HFFc6 (cell line): Measurements from ENCODE around the gene EXOC4. TPM values are rescaled to one million over a fixed set of nuclear protein-coding genes. Genes with fewer than 3 reads are reported as not detected.
A peak's percentile ranks its signal among the peaks of the same experiment; 100 is the strongest.

Source experiments
- DNase-seq: peaks from one replicate; pipeline ENCODE4 v3.0.0-alpha.2; 2018
- H3K27ac Mint-ChIP-seq: 2 replicates; pipeline ENCODE4 v1.8.0; 2020; ENCODE audit warnings: mild to moderate bottlenecking, mixed read lengths
- H3K27me3 Mint-ChIP-seq: 2 replicates; pipeline ENCODE4 v1.8.0; 2021; ENCODE audit warnings: mild to moderate bottlenecking, moderate library complexity, mixed read lengths; ENCODE audit not compliant: insufficient read depth
- H3K36me3 Mint-ChIP-seq: 2 replicates; pipeline ENCODE4 v1.8.0; 2021; ENCODE audit warnings: low read depth, mixed read lengths
- H3K4me1 Mint-ChIP-seq: 2 replicates; pipeline ENCODE4 v1.8.0; 2020; ENCODE audit warnings: low read depth, mixed read lengths
- H3K4me3 Mint-ChIP-seq: 2 replicates; pipeline ENCODE4 v1.8.0; 2020; ENCODE audit warnings: mild to moderate bottlenecking, moderate library complexity, mixed read lengths
- H3K9me3 Mint-ChIP-seq: 2 replicates; pipeline ENCODE4 v1.8.0; 2020; ENCODE audit warnings: mild to moderate bottlenecking, mixed read lengths
- total RNA-seq, 6 experiments: library from RNA; stranded (reverse); fragmentation: NEBNext Ultra II Directional; extraction: Animal tissue kit (Norgen Biotek cat#: 25700); gene quantifications; 2 replicates in 1 of 6; 3 replicates in 5 of 6; pipeline ENCODE4 v1.2.3, GENCODE V29; 2021
- TF ChIP-seq, protein P1 (sequence below): fragments of 200-600 bp; sonication (generic); IDR thresholded peaks from 2 replicates; pipeline ENCODE4 v1.5.0; 2021; ENCODE audit warnings: antibody characterized with exemption, mild to moderate bottlenecking

Gene EXOC4
- total RNA-seq, 6 experiments from 2014 or later = 57.6 to 67.6 (median 61.4) TPM

DNA sequence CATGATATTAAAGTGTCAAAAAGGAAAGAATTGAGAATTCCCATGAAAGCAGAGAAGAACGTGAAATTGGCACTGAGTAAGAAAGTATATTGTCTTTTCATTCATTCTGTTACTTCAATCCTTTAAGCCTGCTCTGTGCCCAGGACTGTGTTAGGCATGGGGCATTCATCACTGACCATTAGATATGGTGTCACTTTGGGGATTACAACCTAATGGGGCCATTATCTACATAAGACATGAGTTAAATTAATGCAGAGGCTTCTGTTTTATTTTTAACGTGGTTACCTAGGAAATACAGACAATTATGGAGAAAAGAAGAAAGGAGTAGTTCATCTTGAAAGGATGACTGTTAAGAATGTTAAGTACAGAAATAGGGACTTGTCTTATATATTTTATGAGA is 710.8 kb downstream of the EXOC4 start:
- Mint-ChIP-seq H3K27me3 (peaks cover 3% of the 10 kb centered on the region), H3K4me3 (no peak overlapping the region), H3K9me3 (peaks cover 32% of the 10 kb centered on the region), H3K27ac (no peak overlapping the region), H3K4me1 (no peaks in the 10 kb centered on the region), H3K36me3 (peaks cover 30% of the 10 kb centered on the region)
- TF ChIP-seq, protein P1, sequence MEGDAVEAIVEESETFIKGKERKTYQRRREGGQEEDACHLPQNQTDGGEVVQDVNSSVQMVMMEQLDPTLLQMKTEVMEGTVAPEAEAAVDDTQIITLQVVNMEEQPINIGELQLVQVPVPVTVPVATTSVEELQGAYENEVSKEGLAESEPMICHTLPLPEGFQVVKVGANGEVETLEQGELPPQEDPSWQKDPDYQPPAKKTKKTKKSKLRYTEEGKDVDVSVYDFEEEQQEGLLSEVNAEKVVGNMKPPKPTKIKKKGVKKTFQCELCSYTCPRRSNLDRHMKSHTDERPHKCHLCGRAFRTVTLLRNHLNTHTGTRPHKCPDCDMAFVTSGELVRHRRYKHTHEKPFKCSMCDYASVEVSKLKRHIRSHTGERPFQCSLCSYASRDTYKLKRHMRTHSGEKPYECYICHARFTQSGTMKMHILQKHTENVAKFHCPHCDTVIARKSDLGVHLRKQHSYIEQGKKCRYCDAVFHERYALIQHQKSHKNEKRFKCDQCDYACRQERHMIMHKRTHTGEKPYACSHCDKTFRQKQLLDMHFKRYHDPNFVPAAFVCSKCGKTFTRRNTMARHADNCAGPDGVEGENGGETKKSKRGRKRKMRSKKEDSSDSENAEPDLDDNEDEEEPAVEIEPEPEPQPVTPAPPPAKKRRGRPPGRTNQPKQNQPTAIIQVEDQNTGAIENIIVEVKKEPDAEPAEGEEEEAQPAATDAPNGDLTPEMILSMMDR = no peak
- DNase-seq = no peak

DNA sequence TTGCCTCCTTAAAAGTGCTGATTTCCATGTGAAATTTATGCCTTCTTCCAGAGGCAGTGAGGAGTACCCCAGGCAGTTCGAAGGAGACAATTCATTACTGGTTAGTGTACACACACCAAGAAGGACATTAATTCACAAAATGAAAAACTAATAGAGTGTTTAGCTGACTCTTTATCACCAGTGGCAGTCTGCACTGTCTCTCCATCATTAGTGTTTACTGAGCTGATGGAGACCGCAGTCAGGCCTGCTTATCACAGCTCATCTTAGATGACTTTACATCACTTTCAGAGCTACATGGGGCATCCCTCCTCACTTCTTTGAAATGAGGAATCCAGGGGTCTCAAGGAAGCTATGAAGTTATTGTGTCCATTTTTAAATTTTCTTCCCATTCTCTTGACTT is 718.7 kb downstream of the EXOC4 start:
- Mint-ChIP-seq H3K36me3 (peaks cover 13% of the 10 kb centered on the region), H3K27me3 (peaks cover 2% of the 10 kb centered on the region), H3K4me3 (no peak overlapping the region), H3K27ac (no peak overlapping the region), H3K9me3 (peaks cover 12% of the 10 kb centered on the region), H3K4me1 (peaks cover 12% of the 10 kb centered on the region)
- no peak for DNase-seq
- TF ChIP-seq, protein P1 = no peak

DNA sequence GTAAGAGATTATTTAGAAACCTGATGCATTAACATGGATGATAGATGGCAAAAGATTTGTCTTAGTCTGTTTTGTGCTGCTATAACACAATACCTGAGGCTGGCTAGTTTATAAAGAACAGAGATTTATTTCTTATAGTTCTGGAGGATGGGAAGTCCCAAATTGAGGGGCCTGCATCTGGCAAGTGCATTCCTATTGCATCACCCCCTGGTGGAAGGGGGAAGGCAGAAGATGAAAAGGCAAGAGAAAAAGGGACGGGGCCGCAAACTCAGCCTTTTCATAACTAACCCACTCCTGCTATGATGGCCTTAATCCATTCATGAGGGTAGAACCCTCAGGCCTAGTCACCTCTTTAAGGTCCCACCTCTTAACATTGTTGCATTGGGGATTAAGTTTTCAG is 720.8 kb downstream of the EXOC4 start:
- no peak overlapping the region for H3K27ac Mint-ChIP-seq
- H3K36me3 Mint-ChIP-seq = no peaks in the 10 kb centered on the region
- TF ChIP-seq, protein P1 = no peak
- H3K4me1 Mint-ChIP-seq = peaks cover 12% of the 10 kb centered on the region
- no peaks in the 10 kb centered on the region for H3K9me3 Mint-ChIP-seq
- DNase-seq = no peak
- H3K4me3 Mint-ChIP-seq = no peak overlapping the region
- H3K27me3 Mint-ChIP-seq = no peaks in the 10 kb centered on the region

DNA sequence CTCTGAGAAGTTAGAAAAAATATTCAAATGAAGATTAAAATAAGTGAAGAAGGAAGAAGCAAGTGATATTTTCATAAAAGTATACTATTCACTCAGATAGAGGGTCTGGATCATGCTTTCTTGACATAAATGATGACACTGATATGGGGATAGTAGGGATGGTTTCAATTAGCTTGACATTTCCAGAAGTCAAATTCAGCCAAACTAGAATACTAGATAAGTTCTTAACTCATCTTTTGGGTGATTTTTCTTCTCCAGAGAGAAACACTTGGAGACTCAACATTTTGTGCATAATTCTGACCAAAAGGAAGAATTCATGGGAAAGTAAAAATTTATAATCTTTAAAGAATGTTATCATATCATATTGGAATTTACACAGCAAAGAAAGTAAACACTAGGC is 722.3 kb downstream of the EXOC4 start:
- H3K4me3 Mint-ChIP-seq = no peak overlapping the region
- no peaks in the 10 kb centered on the region for H3K36me3 Mint-ChIP-seq
- TF ChIP-seq, protein P1 = no peak
- peak; percentile 4 for DNase-seq
- H3K27me3 Mint-ChIP-seq = no peaks in the 10 kb centered on the region
- no peak overlapping the region for H3K27ac Mint-ChIP-seq
- no peaks in the 10 kb centered on the region for H3K9me3 Mint-ChIP-seq
- H3K4me1 Mint-ChIP-seq = peaks cover 12% of the 10 kb centered on the region

DNA sequence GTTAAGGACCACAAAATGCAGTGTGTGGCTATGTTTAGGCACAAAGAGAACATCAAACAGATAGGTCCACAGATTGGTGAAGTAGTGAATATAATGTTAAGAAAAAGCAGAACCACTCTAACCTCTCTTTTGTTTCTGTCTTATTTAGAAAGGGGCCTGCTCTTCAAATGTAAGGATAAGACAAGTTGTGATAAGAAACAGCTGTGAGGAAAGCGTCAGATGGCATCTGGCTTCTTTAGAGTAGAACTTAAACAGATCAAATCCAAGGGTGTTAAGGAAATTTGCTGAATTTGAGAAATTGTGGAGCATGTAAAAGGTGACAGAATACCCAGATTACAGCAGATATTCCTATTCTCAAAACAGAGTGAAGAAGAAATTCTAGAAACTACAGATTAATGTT is 723.3 kb downstream of the EXOC4 start:
- no peaks in the 10 kb centered on the region for H3K27me3 Mint-ChIP-seq
- DNase-seq = no peak
- H3K27ac Mint-ChIP-seq = no peak overlapping the region
- no peaks in the 10 kb centered on the region for H3K36me3 Mint-ChIP-seq
- TF ChIP-seq, protein P1 = no peak
- no peak overlapping the region for H3K4me3 Mint-ChIP-seq
- no peaks in the 10 kb centered on the region for H3K9me3 Mint-ChIP-seq
- H3K4me1 Mint-ChIP-seq = peaks cover 12% of the 10 kb centered on the region
